GM23338 (cell line): ENCODE data around the gene ZNF440. TPM values are rescaled to one million over a fixed set of nuclear protein-coding genes. Genes with fewer than 3 reads are reported as not detected.

ENCODE experiments used
- ATAC-seq: fragments of 200-7000 bp; cut with Tn5 transposase; 3 replicates; pipeline ENCODE4 v1.9.1; 2020
- DNase-seq: peaks from one replicate; pipeline ENCODE4 v3.0.0-alpha.2; 2015; ENCODE audit warnings: low spot score
- H2AFZ ChIP-seq: fragments of 200-600 bp; sonication (generic); 2 replicates; pipeline ENCODE4 v1.8.0; 2016; ENCODE audit warnings: antibody characterized with exemption, mild to moderate bottlenecking, moderate library complexity
- H3F3A ChIP-seq: fragments of 200-600 bp; sonication (generic); replicated peaks from 2 replicates; pipeline ENCODE4 v1.8.0; 2017; ENCODE audit warnings: antibody characterized with exemption, mixed run types, low read depth
- H3K27ac ChIP-seq: fragments of 200-600 bp; sonication (generic); 2 replicates; pipeline ENCODE4 v1.6.1; 2016; ENCODE audit warnings: low read depth
- H3K27me3 ChIP-seq: fragments of 200-600 bp; sonication (generic); 2 replicates; pipeline ENCODE4 v1.8.0; 2016; ENCODE audit warnings: mild to moderate bottlenecking, mixed run types, moderate library complexity; ENCODE audit not compliant: insufficient read depth
- H3K36me3 ChIP-seq: fragments of 200-600 bp; sonication (generic); 2 replicates; pipeline ENCODE4 v1.8.0; 2016; ENCODE audit warnings: mild to moderate bottlenecking; ENCODE audit not compliant: insufficient read depth
- H3K4me1 ChIP-seq: fragments of 200-600 bp; sonication (generic); 2 replicates; pipeline ENCODE4 v1.8.0; 2016; ENCODE audit warnings: mild to moderate bottlenecking, moderate library complexity; ENCODE audit not compliant: insufficient read depth
- H3K4me2 ChIP-seq: fragments of 200-600 bp; sonication (generic); 2 replicates; pipeline ENCODE4 v1.7.1; 2017; ENCODE audit warnings: mixed run types
- H3K4me3 ChIP-seq: fragments of 200-600 bp; sonication (generic); 2 replicates; pipeline ENCODE4 v1.6.1; 2016; ENCODE audit warnings: mixed run types
- H3K79me2 ChIP-seq: fragments of 200-600 bp; sonication (generic); replicated peaks from 2 replicates; pipeline ENCODE4 v1.8.0; 2017; ENCODE audit warnings: mild to moderate bottlenecking; ENCODE audit not compliant: insufficient read depth
- H3K9me2 ChIP-seq: fragments of 200-600 bp; sonication (generic); 2 replicates; pipeline ENCODE4 v1.8.0; 2017; ENCODE audit not compliant: insufficient read depth
- H4K20me1 ChIP-seq: fragments of 200-600 bp; sonication (generic); replicated peaks from 2 replicates; pipeline ENCODE4 v1.8.0; 2017; ENCODE audit warnings: mild to moderate bottlenecking; ENCODE audit not compliant: insufficient read depth
- H3K27ac Mint-ChIP-seq: 2 replicates; pipeline ENCODE4 v1.8.0; 2020; ENCODE audit warnings: inconsistent platforms, mild to moderate bottlenecking, moderate library complexity, mixed read lengths
- H3K27me3 Mint-ChIP-seq: 3 replicates; pipeline ENCODE4 v1.8.0; 2022; ENCODE audit warnings: low read depth, mild to moderate bottlenecking, moderate library complexity, mixed read lengths, inconsistent platforms; ENCODE audit not compliant: insufficient read depth, poor library complexity
- H3K36me3 Mint-ChIP-seq: 3 replicates; pipeline ENCODE4 v1.8.0; 2021; ENCODE audit warnings: low read depth, mild to moderate bottlenecking, inconsistent platforms, moderate library complexity, mixed read lengths
- H3K4me1 Mint-ChIP-seq: 3 replicates; pipeline ENCODE4 v1.8.0; 2020; ENCODE audit warnings: mild to moderate bottlenecking, inconsistent platforms, mixed read lengths
- H3K4me3 Mint-ChIP-seq: 3 replicates; pipeline ENCODE4 v1.8.0; 2021; ENCODE audit warnings: moderate library complexity, mild to moderate bottlenecking, inconsistent platforms, mixed read lengths
- H3K9me3 Mint-ChIP-seq: 3 replicates; pipeline ENCODE4 v1.8.0; 2020; ENCODE audit warnings: moderate library complexity, mild to moderate bottlenecking, inconsistent platforms, mixed read lengths
- ETS1 ChIP-seq: IDR thresholded peaks from 2 replicates; pipeline ENCODE4 v1.6.1; 2016; ENCODE audit warnings: antibody characterized with exemption
- EZH2phosphoT487 ChIP-seq: fragments of 200-600 bp; sonication (generic); IDR thresholded peaks from one replicate; pipeline ENCODE4 v1.8.1; 2018; ENCODE audit warnings: antibody characterized with exemption; ENCODE audit not compliant: unreplicated experiment
- POLR2AphosphoS5 ChIP-seq: IDR thresholded peaks from 2 replicates; pipeline ENCODE4 v1.6.1; 2016; ENCODE audit warnings: antibody characterized with exemption, low read depth
- ZNF462 ChIP-seq: fragments of 250-450 bp; sonication (Bioruptor Pico); IDR thresholded peaks from 2 replicates; pipeline ENCODE4 v1.5.0; 2020; ENCODE audit warnings: mild to moderate bottlenecking, moderate library complexity
- long read RNA-seq: library from polyadenylated mRNA; unstranded; transcript quantifications from one replicate; pipeline ENCODE4 v2.0.0, GENCODE V29; 2020; ENCODE audit not compliant: unreplicated experiment
- polyA plus RNA-seq: library from polyadenylated mRNA; unstranded; fragments of >200 nt; fragmentation: Nextera tagmentation; extraction: Ambion mirVana; gene quantifications from 2 replicates; pipeline ENCODE4 v1.2.1, GENCODE V29; 2016
- total RNA-seq: library from RNA; depleted of rRNA; stranded (reverse); fragments of >200 nt; shearing (Covaris generic); gene quantifications from 2 replicates; pipeline ENCODE4 v1.2.3, GENCODE V29; 2014; rRNA removed

The ZNF440 gene
- total RNA-seq (6.1 and 9.3 TPM in 2 replicates), polyA plus RNA-seq (2.3 and 2.5 TPM in 2 replicates)
- long read RNA-seq, result 0 reads

GRCh38 chr19:11814029-11814699, at the start of gene ZNF440:
TSS of gene ZNF440 (plus strand) at chr19:11814273. CDS start at chr19:11814448, 175 bp downstream.
- Histone ChIP-seq H3K27ac (no peak within 1 kb of the TSS), H3K4me3 (peak within 1 kb of the TSS; percentile 79), H3K9me2 (no peaks in the 10 kb centered on the region), H3F3A (no peaks in the 10 kb centered on the region), H2AFZ (peak within 1 kb of the TSS; percentile 98), H3K79me2 (no peaks in the 10 kb centered on the region), H3K4me1 (peaks cover 4% of the 10 kb centered on the region; the same call in 1 of the 2 replicates), H3K36me3 (no peaks in the 10 kb centered on the region), H4K20me1 (peaks cover 9% of the 10 kb centered on the region), H3K4me2 (peak within 1 kb of the TSS; percentile 85), H3K27me3 (peaks cover 42% of the 10 kb centered on the region)
- H3K36me3 Mint-ChIP-seq, result peaks cover 20% of the 10 kb centered on the region
- ATAC-seq (peak; percentile 93), DNase-seq (peak; percentile 98)
- H3K9me3 Mint-ChIP-seq, result peaks cover 85% of the 10 kb centered on the region
- H3K27ac Mint-ChIP-seq, result no peak within 1 kb of the TSS
- TF ChIP-seq ZNF462 (CRISPR knock-in tag) (no peak), POLR2AphosphoS5 (peak; percentile 91), ETS1 (no peak), EZH2phosphoT487 (no peak)
- peaks cover 7% of the 10 kb centered on the region for H3K27me3 Mint-ChIP-seq
- no peaks in the 10 kb centered on the region for H3K4me1 Mint-ChIP-seq
- no peak within 1 kb of the TSS; the same call in 2 of the 3 replicates for H3K4me3 Mint-ChIP-seq
